ENCODE results near the gene CHERP. TPM values are rescaled to one million over a fixed set of nuclear protein-coding genes. Genes with fewer than 3 reads are reported as not detected.
A peak's percentile ranks its signal among the peaks of the same experiment; 100 is the strongest.

The CHERP gene
- total and polyA plus RNA-seq, 7 experiments from 2014 or later, result 10.4 to 80.7 (median 60.4) TPM

DNA sequence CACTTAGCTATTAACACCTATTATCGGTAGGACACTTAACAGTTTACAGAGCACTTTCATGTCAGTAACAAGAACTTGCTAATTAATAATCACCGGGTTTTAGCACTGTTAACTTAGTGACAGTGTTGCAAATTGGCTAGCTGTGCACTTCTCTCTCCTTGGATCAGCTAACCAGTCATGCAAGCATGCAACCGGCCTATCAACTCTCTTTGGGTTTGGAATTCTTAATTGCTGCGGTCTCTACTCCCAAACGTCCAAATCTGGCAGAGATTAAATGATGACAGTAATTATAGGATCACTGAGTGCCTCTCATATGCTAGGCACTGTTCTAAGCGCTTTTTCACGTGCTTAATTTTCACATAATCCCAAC lies 71.7 kb downstream of the CHERP start:
- POLR2A ChIA-PET, result interaction anchor here (1.0 to 1.9 kb wide), 2 partner anchors 25 to 1092 kb away, joined by 3 to 4 read pairs; partner anchors contain the start of genes C19orf44 and CALR3

More for the DNA sequence above, 71.7 kb downstream of the CHERP start:
- Mint-ChIP-seq H3K27ac (peak overlapping the region in 7 of 9 donors; percentile 18 to 87 (median 83)), H3K36me3 (peaks cover 0 to 4% (median 0%) of the 10 kb centered on the region in 5 donors), H3K4me1 (peaks cover 32 to 50% (median 45%) of the 10 kb centered on the region in 7 donors), H3K4me3 (peak overlapping the region; percentile 84 to 93 (median 88)), H3K9me3 (peaks cover 0 to 4% (median 0%) of the 10 kb centered on the region in 11 donors), H3K27me3 (peaks cover 0 to 2% (median 0%) of the 10 kb centered on the region in 5 donors)
- peaks cover 5 to 15% of the 10 kb centered on the region in 2 donors for H3K4me1 ChIP-seq (ENCODE audit: control insufficient read depth in 2 of 2, insufficient read depth in 2 of 2, low read length in 2 of 2)
- peaks cover 0 to 3% (median 0%) of the 10 kb centered on the region in 3 experiments for H3K36me3 ChIP-seq (ENCODE audit: control insufficient read depth in 2 of 3, insufficient read depth in 3 of 3, low read length in 3 of 3)
- H3K4me3 ChIP-seq (ENCODE audit: low read length), result peak overlapping the region; percentile 96
- H3K9me3 ChIP-seq (ENCODE audit: control insufficient read depth in 2 of 3, low read length in 3 of 3), result no peaks in the 10 kb centered on the region
- CTCF ChIA-PET, result no interaction called here
- no peak overlapping the region for H3K27ac ChIP-seq (ENCODE audit: low read depth, low read length)
- ATAC-seq (no peak), DNase-seq (no peak)
- intact Hi-C loops (cut with micrococcal nuclease), result loop anchor here (2.0 to 5.0 kb wide), 4 partner anchors 72 to 1093 kb away; partner anchors contain the start of genes AKAP8 (in 1 of the 2), AP1M1 (in 1 of the 2), CHERP (in 1 of the 2) and HAUS8 (in 1 of the 2)
- H3K27me3 ChIP-seq (ENCODE audit: control insufficient read depth in 2 of 2, insufficient read depth in 2 of 2, low read length in 2 of 2), result no peaks in the 10 kb centered on the region

Other genes with a start within 250 kb of the CHERP start
- 100 to 1,000 TPM; 195 to 630 (median 466) TPM for gene KLF2, start 217.6 kb downstream of the CHERP start, total RNA-seq
- 100 to 1,000 TPM; 119 to 149 TPM for gene KLF2, start 217.6 kb downstream of the CHERP start, polyA plus RNA-seq
- 10 to 100 TPM; 40.8 to 60.1 (median 48.3) TPM for gene EPS15L1, start 70.5 kb downstream of the CHERP start, total RNA-seq
- gene EPS15L1, start 70.5 kb downstream of the CHERP start, polyA plus RNA-seq, result 10 to 100 TPM in 1 of 2 donors, 1 to 10 TPM in 1; 9.5 to 14.6 TPM
- not detected for gene CALR3, start 46.3 kb downstream of the CHERP start, total RNA-seq
- not detected for gene CALR3, start 46.3 kb downstream of the CHERP start, polyA plus RNA-seq
- gene C19orf44, start 46.0 kb downstream of the CHERP start, total RNA-seq, result 1 to 10 TPM; 1.5 to 6.0 (median 3.4) TPM
- 1 to 10 TPM; 1.3 to 2.1 TPM for gene C19orf44, start 46.0 kb downstream of the CHERP start, polyA plus RNA-seq
- gene SLC35E1, start 30.0 kb upstream of the CHERP start, total RNA-seq, result 10 to 100 TPM; 33.0 to 67.3 (median 58.7) TPM
- gene SLC35E1, start 30.0 kb upstream of the CHERP start, polyA plus RNA-seq, result 10 to 100 TPM; 13.3 to 25.0 TPM
- gene MED26, start 85.8 kb upstream of the CHERP start, total RNA-seq, result 10 to 100 TPM; 14.2 to 34.3 (median 17.4) TPM
- 1 to 10 TPM; 3.3 to 5.3 TPM for gene MED26, start 85.8 kb upstream of the CHERP start, polyA plus RNA-seq
- 100 to 1,000 TPM in 2 of 5 experiments, 10 to 100 TPM in 3; 56.9 to 108 (median 78.5) TPM for gene SMIM7, start 117.7 kb upstream of the CHERP start, total RNA-seq
- 10 to 100 TPM; 65.1 to 81.9 TPM for gene SMIM7, start 117.7 kb upstream of the CHERP start, polyA plus RNA-seq
- 1 to 10 TPM in 1 of 5 experiments, under 1 TPM in 4; 0.53 to 1.4 (median 0.76) TPM for gene TMEM38A, start 118.7 kb upstream of the CHERP start, total RNA-seq
- under 1 TPM; 0.27 to 0.36 TPM for gene TMEM38A, start 118.7 kb upstream of the CHERP start, polyA plus RNA-seq
- gene NWD1, start 177.4 kb upstream of the CHERP start, total RNA-seq, result not detected
- not detected for gene NWD1, start 177.4 kb upstream of the CHERP start, polyA plus RNA-seq

Measured in naive thymus-derived CD4-positive, alpha-beta T cell (primary cell).